ENCODE results near the gene WDR45. TPM values are rescaled to one million over a fixed set of nuclear protein-coding genes. Genes with fewer than 3 reads are reported as not detected.

WDR45 gene
- total RNA-seq, 1 donor from 2014 or later = 26.6 TPM

DNA sequence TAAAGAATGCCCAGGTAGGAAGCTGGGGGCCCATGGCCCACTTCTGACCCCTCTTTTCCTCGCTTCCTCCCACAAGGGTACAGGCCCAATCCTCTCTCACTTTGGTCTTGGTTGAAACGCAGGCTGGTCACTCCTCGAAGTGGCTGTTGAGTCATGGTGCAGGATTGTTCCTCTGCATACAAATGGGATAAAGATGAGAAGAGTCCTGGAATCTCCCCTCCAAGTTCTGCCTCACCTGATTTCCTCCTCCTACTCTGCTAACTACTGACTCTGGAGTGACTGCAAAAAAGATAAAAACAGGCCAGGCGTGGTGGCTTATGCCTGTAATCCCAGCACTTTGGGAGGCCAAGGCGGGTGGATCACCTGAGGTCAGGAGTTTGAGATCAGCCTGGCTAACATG, 1.7 kb downstream of the WDR45 start:
- H3K4me1 ChIP-seq (ENCODE audit: control insufficient read depth in 3 of 3, insufficient read depth in 3 of 3, low read length in 3 of 3) = peaks cover 17 to 27% (median 23%) of the 10 kb centered on the region in 3 donors
- H3K4me3 ChIP-seq (ENCODE audit: low read length in 3 of 3) = no peak overlapping the region
- H3K36me3 ChIP-seq (ENCODE audit: control insufficient read depth in 3 of 3, insufficient read depth in 3 of 3, low read length in 3 of 3) = peaks cover 15 to 24% (median 22%) of the 10 kb centered on the region in 3 donors
- H3K9ac ChIP-seq (ENCODE audit: low read depth in 1 of 3, low read length in 3 of 3) = no peak overlapping the region
- no peaks in the 10 kb centered on the region for H3K9me3 ChIP-seq (ENCODE audit: control insufficient read depth in 3 of 3, low read length in 3 of 3)
- H3K27ac ChIP-seq (ENCODE audit: low read depth, low read length) = no peak overlapping the region
- H3K27me3 ChIP-seq (ENCODE audit: control insufficient read depth in 3 of 3, insufficient read depth in 3 of 3, low read length in 3 of 3) = no peaks in the 10 kb centered on the region

DNA sequence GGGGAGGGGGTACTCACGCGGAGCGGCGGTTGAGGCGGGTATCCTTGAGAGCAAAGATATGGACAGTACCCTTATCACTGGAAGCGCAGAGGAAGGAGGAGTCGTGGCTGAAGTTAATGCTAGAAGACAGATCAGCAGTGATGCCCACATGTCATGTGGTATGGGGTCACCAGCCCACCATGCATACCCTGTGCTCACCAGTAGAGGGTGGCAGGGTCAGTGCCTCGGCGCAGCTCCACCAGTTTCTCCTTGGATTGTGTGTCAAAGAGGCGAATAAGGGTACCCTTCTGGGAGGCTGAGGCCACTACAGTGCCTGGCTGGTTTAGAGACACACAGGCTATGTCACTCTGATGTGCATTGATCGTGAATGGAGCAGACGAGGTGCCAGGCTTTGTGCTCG, 4.3 kb downstream of the WDR45 start:
- Histone ChIP-seq H3K4me3 (ENCODE audit: low read length in 3 of 3) (no peak overlapping the region), H3K4me1 (ENCODE audit: control insufficient read depth in 3 of 3, insufficient read depth in 3 of 3, low read length in 3 of 3) (peaks cover 21 to 38% (median 26%) of the 10 kb centered on the region in 3 donors), H3K36me3 (ENCODE audit: control insufficient read depth in 3 of 3, insufficient read depth in 3 of 3, low read length in 3 of 3) (peaks cover 15 to 24% (median 22%) of the 10 kb centered on the region in 3 donors), H3K9me3 (ENCODE audit: control insufficient read depth in 3 of 3, low read length in 3 of 3) (no peaks in the 10 kb centered on the region), H3K27ac (ENCODE audit: low read depth, low read length) (peak overlapping the region; percentile 82), H3K9ac (ENCODE audit: low read depth in 1 of 3, low read length in 3 of 3) (no peak overlapping the region), H3K27me3 (ENCODE audit: control insufficient read depth in 3 of 3, insufficient read depth in 3 of 3, low read length in 3 of 3) (no peaks in the 10 kb centered on the region)

DNA sequence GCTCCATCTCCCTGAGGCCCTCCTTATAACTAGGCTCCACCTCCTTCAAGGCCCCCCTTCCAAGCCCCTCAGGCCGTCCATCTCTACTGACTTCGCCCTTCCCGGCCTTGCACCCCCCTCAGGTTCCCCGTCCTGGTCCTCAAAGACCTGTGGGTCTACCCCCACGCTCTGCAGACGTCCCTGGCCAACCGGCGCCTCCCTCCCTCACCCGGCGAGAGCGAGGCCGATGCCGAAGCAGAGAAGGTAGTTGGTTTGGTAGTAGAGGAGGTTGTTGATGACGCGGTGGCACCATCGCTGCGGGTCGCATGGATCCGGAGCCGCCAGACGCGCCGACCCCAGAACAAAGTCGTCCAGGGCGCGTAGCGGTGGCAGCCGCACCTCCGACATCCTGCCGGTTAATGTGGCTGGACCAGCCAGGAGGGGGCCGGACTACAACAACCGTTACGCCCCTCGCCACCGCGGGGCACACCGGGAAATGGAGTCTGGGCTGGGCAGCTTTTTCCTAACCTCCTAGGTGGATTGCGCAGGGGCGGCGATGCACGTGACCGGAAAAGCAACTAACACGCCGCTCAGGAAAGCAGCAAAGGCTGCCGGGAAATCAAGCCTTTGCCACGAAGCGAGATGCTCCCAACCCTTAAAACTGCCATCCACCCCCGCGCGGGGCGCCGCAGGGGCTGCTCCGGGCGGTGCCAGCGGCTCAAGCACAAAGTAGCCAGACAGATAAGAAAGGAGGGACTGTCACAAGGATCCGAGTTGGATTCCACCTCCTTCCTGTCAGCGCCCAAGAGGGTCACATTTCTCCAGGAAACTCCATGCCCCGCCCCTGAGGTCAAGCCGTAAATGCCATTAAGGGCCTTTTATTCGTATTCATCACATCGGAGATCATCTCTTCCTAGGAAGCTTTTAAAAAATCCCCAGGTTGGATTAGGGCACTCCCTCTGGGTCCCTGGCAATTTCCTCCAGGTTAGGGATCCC, 5.8 kb downstream of the WDR45 start, which contains the start of gene PRAF2:
Gene PRAF2, minus strand, starts transcription at position 402 of the 975 bp plus-strand sequence. Its CDS starts 15 bp downstream, at position 387.
- peak within 1 kb of the TSS; percentile 66 to 70 (median 68) for H3K9ac ChIP-seq (ENCODE audit: low read depth in 1 of 3, low read length in 3 of 3)
- peak within 1 kb of the TSS; percentile 68 to 78 (median 77) for H3K4me3 ChIP-seq (ENCODE audit: low read length in 3 of 3)
- peak within 1 kb of the TSS; percentile 82 for H3K27ac ChIP-seq (ENCODE audit: low read depth, low read length)
- no peaks in the 10 kb centered on the region for H3K27me3 ChIP-seq (ENCODE audit: control insufficient read depth in 3 of 3, insufficient read depth in 3 of 3, low read length in 3 of 3)
- H3K9me3 ChIP-seq (ENCODE audit: control insufficient read depth in 3 of 3, low read length in 3 of 3) = no peaks in the 10 kb centered on the region
- peaks cover 20 to 37% (median 26%) of the 10 kb centered on the region in 3 donors for H3K4me1 ChIP-seq (ENCODE audit: control insufficient read depth in 3 of 3, insufficient read depth in 3 of 3, low read length in 3 of 3)
- peaks cover 15 to 24% (median 22%) of the 10 kb centered on the region in 3 donors for H3K36me3 ChIP-seq (ENCODE audit: control insufficient read depth in 3 of 3, insufficient read depth in 3 of 3, low read length in 3 of 3)

DNA sequence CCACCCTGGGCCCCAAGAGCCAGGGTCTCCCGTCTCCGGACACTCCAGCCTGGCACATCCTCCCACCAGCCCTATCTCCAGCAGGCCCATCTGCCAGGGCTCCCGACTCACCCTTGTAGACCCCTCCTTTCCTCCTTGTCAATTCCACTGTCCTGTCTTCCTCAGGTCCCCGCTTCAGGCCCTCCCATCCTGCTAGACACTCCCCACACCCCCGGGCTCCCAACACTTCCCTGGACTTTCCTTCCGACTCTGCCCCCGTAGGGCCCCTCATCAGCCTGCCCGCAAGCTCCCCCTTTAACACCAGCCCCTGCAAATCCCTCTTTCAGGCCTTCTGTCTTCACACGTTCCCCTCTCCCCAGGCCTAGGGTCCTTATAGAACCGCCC, 7.0 kb downstream of the WDR45 start:
- H3K36me3 ChIP-seq (ENCODE audit: control insufficient read depth in 3 of 3, insufficient read depth in 3 of 3, low read length in 3 of 3) = peaks cover 15 to 22% (median 22%) of the 10 kb centered on the region in 3 donors
- H3K9me3 ChIP-seq (ENCODE audit: control insufficient read depth in 3 of 3, low read length in 3 of 3) = no peaks in the 10 kb centered on the region
- no peaks in the 10 kb centered on the region for H3K27me3 ChIP-seq (ENCODE audit: control insufficient read depth in 3 of 3, insufficient read depth in 3 of 3, low read length in 3 of 3)
- H3K9ac ChIP-seq (ENCODE audit: low read depth in 1 of 3, low read length in 3 of 3) = peak overlapping the region in 1 of 3 donors; percentile 25
- no peak overlapping the region for H3K27ac ChIP-seq (ENCODE audit: low read depth, low read length)
- peaks cover 14 to 27% (median 20%) of the 10 kb centered on the region in 3 donors for H3K4me1 ChIP-seq (ENCODE audit: control insufficient read depth in 3 of 3, insufficient read depth in 3 of 3, low read length in 3 of 3)
- peak overlapping the region in 2 of 3 donors; percentile 18 to 78 for H3K4me3 ChIP-seq (ENCODE audit: low read length in 3 of 3)

DNA sequence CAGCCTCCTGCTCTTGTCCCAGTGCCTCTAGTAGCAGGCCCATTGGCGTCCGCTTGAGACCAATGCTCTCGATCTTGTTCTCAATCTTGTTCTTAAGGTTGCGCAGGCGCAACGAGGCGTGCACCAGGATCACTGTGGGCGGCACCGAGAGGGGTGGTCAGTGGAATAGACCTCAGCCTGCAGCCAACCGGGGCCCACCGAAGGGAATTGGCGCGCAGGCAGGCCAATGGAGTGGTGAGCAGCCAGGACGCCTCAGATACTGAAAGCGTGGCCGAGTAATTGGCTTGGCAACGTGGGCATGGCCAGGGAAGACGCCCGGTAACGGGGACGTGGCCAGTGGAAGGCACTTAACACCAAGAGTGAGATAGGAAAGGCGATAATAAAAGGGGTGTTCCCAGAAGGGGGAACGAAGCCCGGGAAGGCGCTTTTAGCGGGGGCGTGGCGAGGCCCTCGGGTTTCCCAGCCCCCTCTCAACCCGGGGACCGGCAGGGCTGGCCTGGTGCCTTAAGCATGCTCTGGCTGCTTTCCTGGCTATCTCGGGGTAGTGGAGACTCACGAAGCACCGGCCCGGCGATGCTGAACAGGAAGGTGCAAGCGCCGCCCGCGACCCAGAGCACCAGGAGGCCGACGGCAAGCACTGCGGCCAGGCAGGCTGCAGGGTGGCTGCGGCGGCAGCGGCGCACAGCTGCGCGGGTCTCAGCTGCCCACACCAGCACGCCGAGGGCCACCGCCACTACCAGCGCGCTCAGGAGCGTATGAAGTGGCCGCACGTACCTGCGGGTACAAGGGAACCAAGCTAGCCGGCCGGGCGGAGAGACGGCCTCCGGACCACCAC, 7.6 kb downstream of the WDR45 start:
- Histone ChIP-seq H3K27me3 (ENCODE audit: control insufficient read depth in 3 of 3, insufficient read depth in 3 of 3, low read length in 3 of 3) (no peaks in the 10 kb centered on the region), H3K9me3 (ENCODE audit: control insufficient read depth in 3 of 3, low read length in 3 of 3) (no peaks in the 10 kb centered on the region), H3K4me1 (ENCODE audit: control insufficient read depth in 3 of 3, insufficient read depth in 3 of 3, low read length in 3 of 3) (peaks cover 14 to 24% (median 20%) of the 10 kb centered on the region in 3 donors), H3K36me3 (ENCODE audit: control insufficient read depth in 3 of 3, insufficient read depth in 3 of 3, low read length in 3 of 3) (peaks cover 15 to 17% (median 16%) of the 10 kb centered on the region in 3 donors), H3K9ac (ENCODE audit: low read depth in 1 of 3, low read length in 3 of 3) (peak overlapping the region in 1 of 3 donors; percentile 25), H3K4me3 (ENCODE audit: low read length in 3 of 3) (peak overlapping the region; percentile 18 to 78 (median 45)), H3K27ac (ENCODE audit: low read depth, low read length) (no peak overlapping the region)

DNA sequence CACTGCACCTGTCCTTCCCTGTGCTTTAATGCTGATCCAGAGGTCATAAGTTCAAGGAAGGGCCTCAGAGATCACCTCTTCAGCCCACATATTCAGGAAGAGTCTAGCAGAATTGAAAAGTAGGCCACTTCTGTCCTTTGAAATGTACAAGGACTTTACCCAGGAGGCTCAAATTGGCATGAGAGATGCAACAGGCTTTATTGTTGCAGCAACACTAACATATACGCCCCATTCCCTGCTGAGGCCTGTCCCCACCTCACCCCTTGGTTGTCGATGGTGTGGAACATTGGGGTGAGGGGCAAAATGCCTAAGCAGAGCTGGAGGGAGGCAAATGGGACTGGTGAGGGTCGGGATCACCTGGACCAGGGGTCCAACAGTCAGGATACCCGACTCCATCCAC, 8.7 kb downstream of the WDR45 start:
- peaks cover 14 to 24% (median 20%) of the 10 kb centered on the region in 3 donors for H3K4me1 ChIP-seq (ENCODE audit: control insufficient read depth in 3 of 3, insufficient read depth in 3 of 3, low read length in 3 of 3)
- peaks cover 6 to 8% (median 7%) of the 10 kb centered on the region in 3 donors for H3K36me3 ChIP-seq (ENCODE audit: control insufficient read depth in 3 of 3, insufficient read depth in 3 of 3, low read length in 3 of 3)
- no peak overlapping the region for H3K4me3 ChIP-seq (ENCODE audit: low read length in 3 of 3)
- H3K9me3 ChIP-seq (ENCODE audit: control insufficient read depth in 3 of 3, low read length in 3 of 3) = no peaks in the 10 kb centered on the region
- H3K27me3 ChIP-seq (ENCODE audit: control insufficient read depth in 3 of 3, insufficient read depth in 3 of 3, low read length in 3 of 3) = no peaks in the 10 kb centered on the region
- no peak overlapping the region for H3K9ac ChIP-seq (ENCODE audit: low read depth in 1 of 3, low read length in 3 of 3)
- H3K27ac ChIP-seq (ENCODE audit: low read depth, low read length) = no peak overlapping the region

DNA sequence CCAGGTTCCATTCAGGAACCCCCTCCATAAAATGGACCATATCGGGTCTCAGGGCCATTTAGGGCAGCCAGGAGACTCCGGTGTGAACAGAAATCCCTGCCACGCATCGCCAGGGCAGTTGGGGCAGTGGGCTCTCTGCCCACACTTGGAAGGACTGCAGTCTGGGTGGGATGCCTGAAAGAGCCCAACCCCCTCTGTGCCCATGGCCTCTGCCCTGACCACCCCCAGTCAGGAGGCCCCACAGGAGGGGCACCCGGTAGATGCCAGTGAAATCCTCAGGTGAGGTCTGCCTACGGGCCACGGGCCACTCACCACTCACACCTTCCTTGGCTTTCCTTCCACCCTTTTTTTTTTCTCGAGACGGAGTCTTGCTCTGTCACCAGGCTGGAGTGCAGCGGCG, 10.6 kb downstream of the WDR45 start:
- H3K9ac ChIP-seq (ENCODE audit: low read depth in 1 of 3, low read length in 3 of 3) = no peak overlapping the region
- no peak overlapping the region for H3K27ac ChIP-seq (ENCODE audit: low read depth, low read length)
- no peaks in the 10 kb centered on the region for H3K27me3 ChIP-seq (ENCODE audit: control insufficient read depth in 3 of 3, insufficient read depth in 3 of 3, low read length in 3 of 3)
- no peaks in the 10 kb centered on the region for H3K9me3 ChIP-seq (ENCODE audit: control insufficient read depth in 3 of 3, low read length in 3 of 3)
- peaks cover 8 to 18% (median 10%) of the 10 kb centered on the region in 3 donors for H3K4me1 ChIP-seq (ENCODE audit: control insufficient read depth in 3 of 3, insufficient read depth in 3 of 3, low read length in 3 of 3)
- H3K4me3 ChIP-seq (ENCODE audit: low read length in 3 of 3) = no peak overlapping the region
- no peaks in the 10 kb centered on the region for H3K36me3 ChIP-seq (ENCODE audit: control insufficient read depth in 3 of 3, insufficient read depth in 3 of 3, low read length in 3 of 3)

DNA sequence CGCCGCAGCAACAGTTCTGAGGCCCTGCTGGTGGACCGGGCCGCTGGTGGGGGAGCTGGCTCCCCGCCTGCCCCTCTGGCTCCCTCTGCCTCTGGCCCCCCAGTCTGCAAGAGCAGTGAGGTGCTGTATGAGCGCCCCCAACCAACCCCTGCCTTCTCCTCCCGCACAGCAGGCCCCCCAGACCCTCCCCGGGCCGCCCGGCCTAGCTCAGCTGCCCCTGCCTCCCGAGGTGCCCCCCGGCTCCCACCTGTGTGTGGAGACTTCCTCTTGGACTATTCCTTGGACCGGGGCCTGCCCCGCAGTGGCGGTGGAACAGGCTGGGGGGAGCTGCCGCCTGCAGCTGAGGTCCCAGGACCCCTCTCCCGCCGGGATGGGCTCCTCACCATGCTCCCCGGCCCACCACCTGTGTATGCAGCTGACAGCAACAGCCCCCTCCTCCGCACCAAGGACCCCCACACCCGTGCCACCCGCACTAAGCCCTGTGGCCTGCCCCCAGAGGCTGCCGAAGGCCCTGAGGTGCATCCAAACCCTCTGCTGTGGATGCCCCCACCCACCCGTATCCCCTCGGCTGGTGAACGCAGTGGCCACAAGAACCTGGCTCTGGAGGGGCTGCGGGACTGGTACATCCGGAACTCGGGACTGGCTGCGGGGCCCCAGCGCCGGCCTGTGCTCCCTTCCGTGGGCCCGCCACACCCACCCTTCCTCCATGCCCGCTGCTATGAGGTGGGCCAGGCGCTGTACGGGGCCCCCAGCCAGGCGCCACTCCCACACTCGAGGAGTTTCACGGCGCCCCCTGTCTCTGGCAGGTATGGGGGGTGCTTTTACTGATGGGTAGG, 12.2 kb downstream of the WDR45 start:
- H3K9me3 ChIP-seq (ENCODE audit: control insufficient read depth in 3 of 3, low read length in 3 of 3) = no peaks in the 10 kb centered on the region
- no peaks in the 10 kb centered on the region for H3K36me3 ChIP-seq (ENCODE audit: control insufficient read depth in 3 of 3, insufficient read depth in 3 of 3, low read length in 3 of 3)
- no peak overlapping the region for H3K4me3 ChIP-seq (ENCODE audit: low read length in 3 of 3)
- H3K9ac ChIP-seq (ENCODE audit: low read depth in 1 of 3, low read length in 3 of 3) = no peak overlapping the region
- no peaks in the 10 kb centered on the region for H3K27me3 ChIP-seq (ENCODE audit: control insufficient read depth in 3 of 3, insufficient read depth in 3 of 3, low read length in 3 of 3)
- H3K27ac ChIP-seq (ENCODE audit: low read depth, low read length) = no peak overlapping the region
- H3K4me1 ChIP-seq (ENCODE audit: control insufficient read depth in 3 of 3, insufficient read depth in 3 of 3, low read length in 3 of 3) = peaks cover 0 to 6% (median under 1%) of the 10 kb centered on the region in 3 donors

DNA sequence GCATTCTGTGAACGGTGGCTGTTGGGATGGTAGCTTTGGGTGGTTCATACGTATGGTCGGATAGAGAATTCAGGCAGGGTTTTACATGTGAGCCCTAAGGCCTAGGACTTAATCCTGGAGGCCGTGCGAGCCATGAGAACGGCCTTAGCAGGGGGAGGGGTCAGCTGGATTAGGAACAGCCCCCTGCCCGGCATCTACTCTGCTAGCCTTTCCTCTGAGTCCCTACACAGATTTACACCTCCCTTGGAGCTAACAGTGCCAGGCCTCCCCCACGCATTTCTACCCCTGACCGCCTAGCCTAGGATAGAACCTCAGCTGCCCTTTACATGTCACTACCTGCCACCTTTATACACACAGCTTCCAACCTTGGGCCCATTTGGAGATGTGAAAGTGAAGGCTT, 13.0 kb downstream of the WDR45 start:
- H3K9me3 ChIP-seq (ENCODE audit: control insufficient read depth in 3 of 3, low read length in 3 of 3) = no peaks in the 10 kb centered on the region
- H3K27me3 ChIP-seq (ENCODE audit: control insufficient read depth in 3 of 3, insufficient read depth in 3 of 3, low read length in 3 of 3) = no peaks in the 10 kb centered on the region
- H3K9ac ChIP-seq (ENCODE audit: low read depth in 1 of 3, low read length in 3 of 3) = no peak overlapping the region
- H3K27ac ChIP-seq (ENCODE audit: low read depth, low read length) = no peak overlapping the region
- H3K4me1 ChIP-seq (ENCODE audit: control insufficient read depth in 3 of 3, insufficient read depth in 3 of 3, low read length in 3 of 3) = no peaks in the 10 kb centered on the region
- H3K4me3 ChIP-seq (ENCODE audit: low read length in 3 of 3) = no peak overlapping the region
- no peaks in the 10 kb centered on the region for H3K36me3 ChIP-seq (ENCODE audit: control insufficient read depth in 3 of 3, insufficient read depth in 3 of 3, low read length in 3 of 3)
